Endothelial cell of umbilical vein (primary cell): ENCODE data around the gene SV2C. TPM values are rescaled to one million over a fixed set of nuclear protein-coding genes. Genes with fewer than 3 reads are reported as not detected.

Experiments
- BruUV-seq: library from RNA; stranded (reverse); fragments of 400-500 nt; replicated peaks from 2 replicates; lab custom pipeline; 2021; lab: Mats Ljungman, UMichigan
- CTCF ChIA-PET: fragments of 300-600, 350-600 bp; sonication (Branson Sonifier 250); formaldehyde crosslinking; loops from one replicate; lab custom pipeline; 2021; ENCODE audit warnings: antibody characterized with exemption, inconsistent platforms; lab: Charles Lee
- POLR2A ChIA-PET: fragments of 300-600, 350-600 bp; sonication (Branson Sonifier 250); formaldehyde crosslinking; loops from one replicate; lab custom pipeline; 2021; ENCODE audit warnings: antibody characterized with exemption, inconsistent platforms; lab: Charles Lee
- DNase-seq: peaks from one replicate; pipeline ENCODE4 v3.0.0-alpha.2; 2011; ENCODE audit warnings: low read depth, low spot score
- FAIRE-seq: peaks from 2 replicates; lab custom pipeline; 2011; peaks lifted over from hg19 to GRCh38; lab: Jason Lieb, UNC
- H2AFZ ChIP-seq: 2 replicates; pipeline ENCODE4 v1.6.0; 2012; ENCODE audit warnings: low read depth, low read length, control low read depth, inconsistent platforms
- H3K27ac ChIP-seq: 2 replicates; pipeline ENCODE4 v1.5.1; 2011; ENCODE audit warnings: low read depth, mild to moderate bottlenecking, control low read depth, low read length, moderate library complexity; ENCODE audit not compliant: insufficient read depth
- H3K27me3 ChIP-seq, 2 experiments: 2 replicates each; pipeline versions ENCODE4 v1.6.0 to v1.6.1; 2011; ENCODE audit warnings: low read length in 2 of 2, mixed read lengths in 1 of 2; ENCODE audit not compliant: control insufficient read depth in 2 of 2, insufficient read depth in 2 of 2
- H3K36me3 ChIP-seq, 2 experiments: 2 replicates in 1 of 2; 3 replicates in 1 of 2; pipeline ENCODE4 v1.5.1; 2011; ENCODE audit warnings: low read length in 2 of 2, mild to moderate bottlenecking in 1 of 2, moderate library complexity in 1 of 2; ENCODE audit not compliant: control insufficient read depth in 2 of 2, insufficient read depth in 2 of 2; ENCODE audit errors: extremely low read depth in 1 of 2
- H3K4me1 ChIP-seq: 3 replicates; pipeline ENCODE4 v1.5.1; 2011; ENCODE audit warnings: mild to moderate bottlenecking, low read length; ENCODE audit not compliant: control insufficient read depth, insufficient read depth; ENCODE audit errors: extremely low read depth
- H3K4me2 ChIP-seq: 2 replicates; pipeline ENCODE4 v1.6.1; 2011; ENCODE audit warnings: low read length, control low read depth, mixed read lengths; ENCODE audit not compliant: insufficient read depth
- H3K4me3 ChIP-seq, 3 experiments: fragments of 200-600 bp in 1 of 3; sonication (generic), shearing (Covaris generic) in 1 of 3; replicated peaks in 1 of 3; 2 replicates each; pipeline ENCODE4 v1.5.1; 2011 to 2016; ENCODE audit warnings: control low read depth in 3 of 3, low read length in 3 of 3, mild to moderate bottlenecking in 2 of 3, inconsistent platforms in 1 of 3, low read depth in 1 of 3, moderate library complexity in 1 of 3; ENCODE audit not compliant: insufficient read depth in 1 of 3
- H3K79me2 ChIP-seq: 2 replicates; pipeline ENCODE4 v1.6.0; 2012; ENCODE audit warnings: low read length, inconsistent platforms; ENCODE audit not compliant: control insufficient read depth, insufficient read depth
- H3K9ac ChIP-seq: replicated peaks from 2 replicates; pipeline ENCODE3; 2011; ENCODE audit warnings: low read length, control low read depth; ENCODE audit not compliant: insufficient read depth; ENCODE audit errors: extremely low read depth
- H3K9me1 ChIP-seq: replicated peaks from 3 replicates; pipeline ENCODE4 v1.6.0; 2011; ENCODE audit warnings: mild to moderate bottlenecking, low read length; ENCODE audit not compliant: control insufficient read depth, insufficient read depth; ENCODE audit errors: extremely low read depth
- H3K9me3 ChIP-seq: replicated peaks from 2 replicates; pipeline ENCODE4 v1.5.1; 2012; ENCODE audit warnings: low read length, inconsistent platforms; ENCODE audit not compliant: control insufficient read depth, insufficient read depth
- H4K20me1 ChIP-seq: replicated peaks from 2 replicates; pipeline ENCODE3; 2011; ENCODE audit warnings: mild to moderate bottlenecking, low read length; ENCODE audit not compliant: control insufficient read depth, insufficient read depth; ENCODE audit errors: extremely low read depth
- EZH2 ChIP-seq: IDR thresholded peaks from 2 replicates; pipeline ENCODE4 v1.6.1; 2012; ENCODE audit warnings: borderline replicate concordance, low read depth, mild to moderate bottlenecking, moderate library complexity, low read length, inconsistent platforms; ENCODE audit not compliant: severe bottlenecking
- FOS ChIP-seq: IDR thresholded peaks from 2 replicates; pipeline ENCODE4 v1.6.1; 2011; ENCODE audit warnings: mild to moderate bottlenecking, low read length, moderate library complexity, borderline replicate concordance; ENCODE audit not compliant: insufficient read depth
- GATA2 ChIP-seq: IDR thresholded peaks from 2 replicates; pipeline ENCODE4 v1.7.0; 2011; ENCODE audit warnings: low read depth, mild to moderate bottlenecking, moderate library complexity, mixed read lengths, low read length; ENCODE audit not compliant: insufficient read length, insufficient read depth
- JUN ChIP-seq: IDR thresholded peaks from 2 replicates; pipeline ENCODE4 v1.6.1; 2011; ENCODE audit warnings: borderline replicate concordance, low read depth; ENCODE audit not compliant: insufficient read length, insufficient read depth
- MYC ChIP-seq: IDR thresholded peaks from one replicate; pipeline ENCODE4 v1.6.1; 2011; ENCODE audit warnings: mild to moderate bottlenecking, low read depth, low read length
- POLR2A ChIP-seq: IDR thresholded peaks from 2 replicates; pipeline ENCODE4 v1.6.1; 2012; ENCODE audit warnings: low read depth, mild to moderate bottlenecking, control low read depth, low read length
- POLR2AphosphoS5 ChIP-seq: IDR thresholded peaks from 2 replicates; pipeline ENCODE4 v1.6.1; 2012; ENCODE audit warnings: low read depth, mild to moderate bottlenecking, control low read depth, low read length, moderate library complexity; ENCODE audit not compliant: insufficient read depth
- dilution Hi-C: fragments of 300-500 bp; cut with MboI; formaldehyde crosslinking; loops from one replicate; pipeline ENCODE4 v1.15.0; 2019; ENCODE audit warnings: low sequenced_read_pairs; ENCODE audit not compliant: extremely low pct_ligation_motif_present
- intact Hi-C: fragments of 100-400 bp; cut with micrococcal nuclease; formaldehyde crosslinking; loops from one replicate; pipeline ENCODE4 v1.10.0; 2022
- polyA plus RNA-seq, 4 experiments: library from polyadenylated mRNA; depleted of rRNA in 3 of 4; stranded (reverse) in 3 of 4; unstranded in 1 of 4; fragments of >200 nt; gene quantifications; 2 replicates each; pipeline versions ENCODE4 v1.2.1 to v1.2.3, GENCODE V29; 2011 to 2012; ENCODE audit warnings: missing spikeins in 1 of 4
- total RNA-seq: library from RNA; stranded (reverse); gene quantifications from 2 replicates; pipeline ENCODE4 v1.2.3, GENCODE V29; 2021
- TF ChIP-seq, protein P1 (sequence below), 2 donors: IDR thresholded peaks; 1 replicate in 1 of 2; 2 replicates in 1 of 2; pipeline ENCODE4 v1.5.1; 2011; ENCODE audit warnings: low read length in 2 of 2, mild to moderate bottlenecking in 2 of 2, moderate library complexity in 2 of 2, control low read depth in 1 of 2, inconsistent platforms in 1 of 2, low read depth in 1 of 2; ENCODE audit not compliant: insufficient read depth in 1 of 2; ENCODE audit errors: extremely low read depth in 1 of 2
- TF ChIP-seq, protein P2 (sequence below): IDR thresholded peaks from 2 replicates; pipeline ENCODE4 v1.6.1; 2011; ENCODE audit not compliant: insufficient read depth, insufficient read length

The SV2C gene
- total and polyA plus RNA-seq, 2 donors (not counting 3 experiments of a cell fraction or from before 2014, with no cell fraction given), result not detected

DNA sequence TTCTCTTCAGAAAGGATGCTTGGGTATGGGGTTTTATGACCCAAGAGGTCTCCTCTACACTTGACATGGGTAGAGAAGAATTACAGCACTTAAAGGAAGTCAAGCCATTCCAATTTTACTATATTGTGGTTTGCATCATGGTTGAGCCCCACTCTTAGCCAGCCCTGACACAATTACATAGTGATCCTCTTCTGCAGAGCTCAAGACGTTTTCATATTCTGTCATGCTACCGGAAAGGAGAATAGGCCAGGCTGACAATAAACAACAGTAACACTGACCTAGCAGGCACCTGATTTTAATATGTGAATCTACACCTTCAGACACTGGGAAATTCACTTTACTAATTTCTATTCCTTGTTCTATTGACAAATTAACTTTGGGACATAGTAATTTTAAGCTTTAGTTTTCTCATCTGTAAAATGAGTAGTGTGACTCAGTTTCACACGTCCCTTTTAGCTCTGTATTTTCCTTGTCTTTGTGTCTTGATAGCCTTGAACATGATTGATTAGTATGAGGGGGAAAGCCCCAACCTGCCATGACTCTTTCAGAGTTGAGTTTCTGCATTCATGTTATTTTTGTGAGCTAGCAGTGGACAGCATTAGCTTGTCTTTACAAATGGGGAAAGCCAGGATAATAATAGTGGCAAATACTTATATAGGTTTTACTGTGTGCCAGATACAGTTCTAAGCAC lies 83.8 kb downstream of the SV2C start:
- Histone ChIP-seq H3K4me3 (no peak overlapping the region), H3K27ac (no peak overlapping the region), H3K36me3 (no peaks in the 10 kb centered on the region), H3K9ac (no peak overlapping the region), H2AFZ (no peak overlapping the region), H3K9me1 (no peaks in the 10 kb centered on the region), H3K4me1 (no peaks in the 10 kb centered on the region), H4K20me1 (no peaks in the 10 kb centered on the region), H3K4me2 (no peak overlapping the region), H3K79me2 (no peaks in the 10 kb centered on the region), H3K27me3 (peaks cover 1 to 2% of the 10 kb centered on the region in 2 experiments), H3K9me3 (no peaks in the 10 kb centered on the region)
- ChIA-PET POLR2A (no interaction called here), CTCF (interaction anchor here (1.1 to 3.2 kb wide), 2 partner anchors 8 to 12 kb away, joined by 4 to 38 read pairs; no protein-coding TSS in a partner anchor)
- FAIRE-seq (no peak), DNase-seq (no peak)
- TF ChIP-seq POLR2A (no peak), JUN (no peak), EZH2 (no peak), GATA2 (no peak), POLR2AphosphoS5 (no peak), MYC (no peak), FOS (no peak)
- TF ChIP-seq, protein P1, sequence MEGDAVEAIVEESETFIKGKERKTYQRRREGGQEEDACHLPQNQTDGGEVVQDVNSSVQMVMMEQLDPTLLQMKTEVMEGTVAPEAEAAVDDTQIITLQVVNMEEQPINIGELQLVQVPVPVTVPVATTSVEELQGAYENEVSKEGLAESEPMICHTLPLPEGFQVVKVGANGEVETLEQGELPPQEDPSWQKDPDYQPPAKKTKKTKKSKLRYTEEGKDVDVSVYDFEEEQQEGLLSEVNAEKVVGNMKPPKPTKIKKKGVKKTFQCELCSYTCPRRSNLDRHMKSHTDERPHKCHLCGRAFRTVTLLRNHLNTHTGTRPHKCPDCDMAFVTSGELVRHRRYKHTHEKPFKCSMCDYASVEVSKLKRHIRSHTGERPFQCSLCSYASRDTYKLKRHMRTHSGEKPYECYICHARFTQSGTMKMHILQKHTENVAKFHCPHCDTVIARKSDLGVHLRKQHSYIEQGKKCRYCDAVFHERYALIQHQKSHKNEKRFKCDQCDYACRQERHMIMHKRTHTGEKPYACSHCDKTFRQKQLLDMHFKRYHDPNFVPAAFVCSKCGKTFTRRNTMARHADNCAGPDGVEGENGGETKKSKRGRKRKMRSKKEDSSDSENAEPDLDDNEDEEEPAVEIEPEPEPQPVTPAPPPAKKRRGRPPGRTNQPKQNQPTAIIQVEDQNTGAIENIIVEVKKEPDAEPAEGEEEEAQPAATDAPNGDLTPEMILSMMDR (IDR thresholded peaks at IDR 0.05; ENCODE audit: extremely low read depth in 1 of 2, insufficient read depth in 1 of 2, low read depth in 1 of 2, low read length in 2 of 2), result no peak
- TF ChIP-seq, protein P2, sequence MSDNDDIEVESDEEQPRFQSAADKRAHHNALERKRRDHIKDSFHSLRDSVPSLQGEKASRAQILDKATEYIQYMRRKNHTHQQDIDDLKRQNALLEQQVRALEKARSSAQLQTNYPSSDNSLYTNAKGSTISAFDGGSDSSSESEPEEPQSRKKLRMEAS, result no peak
- dilution Hi-C loops (no loop called here), intact Hi-C loops (loop anchor here (5.0 kb wide), 1 partner anchor 55 kb away; no protein-coding TSS in a partner anchor)
- no TSS peak for BruUV-seq
